GM12872 (cell line): ENCODE results near the gene COL21A1.

ENCODE experiments used
- TF ChIP-seq, protein P1 (sequence below): IDR thresholded peaks from 3 replicates; pipeline ENCODE4 v1.5.1; 2011; ENCODE audit warnings: low read depth, mild to moderate bottlenecking, low read length, moderate library complexity; ENCODE audit not compliant: insufficient read depth

Gene COL21A1

DNA sequence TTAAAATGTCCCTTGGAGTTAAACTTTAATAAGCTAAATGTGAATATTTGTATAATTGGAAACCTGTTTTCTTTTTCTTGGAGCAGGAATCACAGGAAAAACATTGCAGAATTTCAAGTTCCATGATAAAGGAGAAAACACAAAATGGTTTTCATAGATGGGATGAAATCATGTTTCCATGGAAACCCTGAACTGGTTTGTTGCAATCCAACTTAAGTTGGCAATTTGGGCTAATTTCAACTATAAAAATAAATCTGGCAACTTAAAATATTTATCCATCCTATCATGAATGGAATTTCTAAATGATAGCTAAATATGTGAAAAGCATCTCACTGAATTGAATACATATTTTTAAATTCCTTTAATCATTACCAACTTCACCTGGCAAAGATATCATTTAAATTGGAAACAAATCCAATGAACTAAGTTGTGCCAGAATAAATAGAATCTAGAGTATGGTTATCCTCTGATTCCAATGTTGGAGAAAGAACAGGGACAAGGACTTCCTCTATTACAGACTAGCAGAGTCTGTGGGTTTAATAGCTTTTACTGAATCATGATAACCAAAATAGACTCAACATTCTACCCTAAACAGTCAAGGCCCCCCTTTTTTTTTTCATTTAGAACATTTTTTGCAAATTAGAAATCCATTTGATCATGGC lies 33.2 kb downstream of the COL21A1 start:
- TF ChIP-seq, protein P1, sequence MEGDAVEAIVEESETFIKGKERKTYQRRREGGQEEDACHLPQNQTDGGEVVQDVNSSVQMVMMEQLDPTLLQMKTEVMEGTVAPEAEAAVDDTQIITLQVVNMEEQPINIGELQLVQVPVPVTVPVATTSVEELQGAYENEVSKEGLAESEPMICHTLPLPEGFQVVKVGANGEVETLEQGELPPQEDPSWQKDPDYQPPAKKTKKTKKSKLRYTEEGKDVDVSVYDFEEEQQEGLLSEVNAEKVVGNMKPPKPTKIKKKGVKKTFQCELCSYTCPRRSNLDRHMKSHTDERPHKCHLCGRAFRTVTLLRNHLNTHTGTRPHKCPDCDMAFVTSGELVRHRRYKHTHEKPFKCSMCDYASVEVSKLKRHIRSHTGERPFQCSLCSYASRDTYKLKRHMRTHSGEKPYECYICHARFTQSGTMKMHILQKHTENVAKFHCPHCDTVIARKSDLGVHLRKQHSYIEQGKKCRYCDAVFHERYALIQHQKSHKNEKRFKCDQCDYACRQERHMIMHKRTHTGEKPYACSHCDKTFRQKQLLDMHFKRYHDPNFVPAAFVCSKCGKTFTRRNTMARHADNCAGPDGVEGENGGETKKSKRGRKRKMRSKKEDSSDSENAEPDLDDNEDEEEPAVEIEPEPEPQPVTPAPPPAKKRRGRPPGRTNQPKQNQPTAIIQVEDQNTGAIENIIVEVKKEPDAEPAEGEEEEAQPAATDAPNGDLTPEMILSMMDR = no peak

DNA sequence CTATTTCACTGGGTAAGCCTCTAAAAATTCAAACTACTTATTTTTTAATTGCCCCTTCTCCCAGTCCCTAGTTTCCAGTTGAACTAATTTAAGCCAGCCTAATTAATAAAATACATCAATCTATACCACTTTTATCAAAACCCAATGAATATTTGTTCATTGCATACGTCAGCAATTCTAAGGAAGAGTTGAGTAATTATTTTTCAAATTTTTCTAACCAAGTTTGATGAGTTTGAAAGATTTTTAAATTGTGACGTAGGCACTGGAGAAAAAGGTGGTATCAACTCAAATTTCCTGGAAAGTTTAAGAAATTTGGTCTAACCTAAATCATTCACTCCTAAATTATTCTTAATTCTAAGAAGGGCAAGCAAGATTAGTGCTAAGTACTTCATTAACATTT lies 35.7 kb downstream of the COL21A1 start:
- TF ChIP-seq, protein P1 = no peak

DNA sequence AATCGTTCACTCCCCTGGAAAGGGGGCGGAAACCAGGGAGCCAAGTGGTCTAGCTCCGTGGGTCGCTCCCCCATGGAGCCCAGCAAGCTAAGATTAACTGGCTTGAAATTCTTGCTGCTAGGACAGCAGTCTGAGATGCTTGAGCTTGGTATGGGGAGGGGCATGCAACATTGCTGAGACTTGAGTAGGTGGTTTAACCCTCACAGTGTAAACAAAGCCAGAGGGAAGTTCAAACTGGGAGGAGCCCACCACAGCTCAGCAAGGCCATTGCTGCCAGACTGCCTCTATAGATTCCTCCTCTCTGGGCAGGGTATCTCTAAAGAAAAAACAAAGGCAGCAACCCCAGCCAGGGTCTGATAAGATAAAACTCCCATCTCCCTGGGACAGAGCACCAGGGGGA lies 43.2 kb downstream of the COL21A1 start:
- TF ChIP-seq, protein P1 = no peak

DNA sequence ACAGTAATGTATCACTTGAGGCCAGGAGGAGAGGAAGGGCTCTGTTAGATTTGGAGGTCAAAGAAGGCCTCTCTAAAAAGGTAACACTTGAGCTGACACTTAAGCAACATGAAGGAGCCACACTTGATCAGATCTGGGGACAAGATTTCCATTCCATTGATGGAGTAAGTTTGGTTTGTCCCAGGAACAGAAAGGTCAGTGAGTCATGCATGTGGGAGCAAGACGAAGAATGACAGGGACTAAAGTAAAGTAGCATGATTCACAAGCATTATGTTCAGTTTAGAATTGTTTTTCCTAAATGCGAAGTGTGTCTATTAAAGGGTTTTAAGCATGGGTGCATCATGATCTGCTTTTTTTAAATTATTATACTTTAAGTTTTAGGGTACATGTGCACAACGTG lies 47.4 kb downstream of the COL21A1 start:
- TF ChIP-seq, protein P1 = no peak

DNA sequence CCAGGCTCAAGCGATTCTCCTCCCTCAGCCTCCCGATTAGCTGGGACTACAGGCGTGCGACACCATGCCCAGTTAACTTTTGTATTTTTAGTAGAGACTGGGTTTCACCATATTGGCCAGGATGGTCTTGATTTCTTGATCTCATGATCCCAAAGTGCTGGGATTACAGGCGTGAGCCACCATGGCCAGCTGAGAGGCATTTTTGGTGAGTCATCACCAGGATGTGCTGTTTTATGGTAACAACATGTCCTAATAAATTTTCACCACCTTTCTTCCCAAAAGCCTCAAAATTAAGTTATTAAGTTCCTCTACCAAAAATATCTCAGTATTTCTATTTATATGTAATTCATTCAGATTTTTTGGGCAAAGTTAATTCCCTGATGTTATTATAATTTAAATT lies 53.5 kb downstream of the COL21A1 start:
- TF ChIP-seq, protein P1 = no peak

DNA sequence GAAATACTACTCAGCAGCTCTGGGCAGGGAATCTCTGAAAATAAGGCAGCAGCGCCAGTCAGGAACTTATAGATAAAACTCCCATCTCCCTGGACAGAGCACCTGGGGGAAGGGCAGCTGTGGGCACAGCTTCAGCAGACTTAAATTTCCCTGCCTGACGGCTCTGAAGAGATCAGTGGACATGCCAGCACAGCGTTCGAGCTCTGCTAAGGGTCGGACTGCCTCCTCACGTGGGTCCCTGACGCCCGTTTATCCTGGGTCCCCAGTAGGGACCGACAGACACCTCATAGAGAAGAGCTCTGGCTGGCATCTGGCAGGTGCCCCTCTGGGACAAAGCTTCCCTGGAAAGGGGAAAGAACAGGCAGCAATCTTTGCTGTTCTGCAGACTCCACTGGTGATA lies 59.0 kb downstream of the COL21A1 start:
- TF ChIP-seq, protein P1 = no peak

DNA sequence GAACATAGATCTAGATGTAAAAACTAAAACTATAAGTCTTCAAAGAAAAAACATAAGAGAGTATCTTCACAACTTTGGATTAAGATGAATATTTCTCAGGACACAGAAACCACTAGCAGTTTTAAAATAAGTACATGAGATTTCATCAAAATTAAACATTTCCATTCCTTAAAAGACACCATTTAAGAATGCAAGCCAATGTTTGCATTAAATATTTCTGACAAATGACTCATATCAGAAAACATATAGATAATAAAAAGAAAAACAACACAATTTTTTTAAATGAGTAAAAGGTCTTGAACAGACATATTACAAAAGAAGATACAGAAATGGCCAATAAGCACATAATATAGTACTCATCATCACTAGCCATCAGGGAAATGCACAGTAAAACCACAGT lies 59.7 kb downstream of the COL21A1 start:
- TF ChIP-seq, protein P1 = no peak
